HepG2 (cell line): ENCODE measurements around the gene TSG101. TPM values are rescaled to one million over a fixed set of nuclear protein-coding genes. Genes with fewer than 3 reads are reported as not detected.

Experiments used
- ATAC-seq: fragments of 200-7000 bp; cut with Tn5 transposase; 3 replicates; pipeline ENCODE4 v1.9.1; 2020; ENCODE audit warnings: mild to moderate bottlenecking, moderate library complexity
- BruUV-seq: library from RNA; stranded (reverse); fragments of 400-500 nt; replicated peaks from 2 replicates; lab custom pipeline; 2021; lab: Mats Ljungman, UMichigan
- CTCF ChIA-PET: fragments of 300-600 bp; formaldehyde crosslinking; extraction: SDS; loops from one replicate; lab custom pipeline; 2021; ENCODE audit warnings: low total read pairs, inconsistent platforms, low intra/inter-chr PET ratio; lab: Yijun Ruan, JAX
- POLR2A ChIA-PET: fragments of 350-600 bp; sonication (Branson Sonifier 250); formaldehyde crosslinking; loops from one replicate; lab custom pipeline; 2020; ENCODE audit warnings: antibody characterized with exemption, inconsistent platforms; lab: Yijun Ruan, JAX
- DNase-seq: peaks from one replicate; pipeline ENCODE4 v3.0.0-alpha.2; 2015; ENCODE audit warnings: low spot score
- FAIRE-seq: peaks from 3 replicates; lab custom pipeline; 2011; peaks lifted over from hg19 to GRCh38; lab: Jason Lieb, UNC
- H2AFZ ChIP-seq: one replicate; pipeline ENCODE4 v1.6.1; 2011; ENCODE audit warnings: low read length, inconsistent platforms
- H3K27ac ChIP-seq: fragments of 300-600 bp; 3 replicates; pipeline ENCODE4 v1.8.0; 2011; ENCODE audit warnings: mixed run types, mild to moderate bottlenecking, mixed read lengths, low read length, inconsistent platforms; ENCODE audit not compliant: insufficient read depth; ENCODE audit errors: extremely low read length
- H3K27me3 ChIP-seq, 2 experiments: fragments of 200-600 bp in 1 of 2; 2 replicates in 1 of 2; 3 replicates in 1 of 2; pipeline versions ENCODE4 v1.6.0 to v1.8.0; 2011; ENCODE audit warnings: low read length in 2 of 2, mild to moderate bottlenecking in 2 of 2, moderate library complexity in 2 of 2, inconsistent platforms in 1 of 2; ENCODE audit not compliant: insufficient read depth in 2 of 2, control insufficient read depth in 1 of 2
- H3K36me3 ChIP-seq, 2 experiments: fragments of 200-600 bp in 1 of 2; replicated peaks in 1 of 2; 2 replicates in 1 of 2; 3 replicates in 1 of 2; pipeline versions ENCODE4 v1.5.1 to v1.8.0; 2011; ENCODE audit warnings: low read length in 2 of 2, inconsistent platforms in 1 of 2; ENCODE audit not compliant: insufficient read depth in 2 of 2, control insufficient read depth in 1 of 2
- H3K4me1 ChIP-seq: 2 replicates; pipeline ENCODE4 v1.5.1; 2012; ENCODE audit warnings: low read length, inconsistent platforms; ENCODE audit not compliant: insufficient read depth
- H3K4me2 ChIP-seq: 2 replicates; pipeline ENCODE4 v1.6.0; 2011; ENCODE audit warnings: low read depth, low read length, inconsistent platforms
- H3K4me3 ChIP-seq, 3 experiments: fragments of 200-600 bp in 1 of 3; sonication (generic), shearing (Covaris generic) in 1 of 3; replicated peaks in 1 of 3; 2 replicates each; pipeline ENCODE4 v1.5.1; 2011 to 2016; ENCODE audit warnings: low read length in 3 of 3, inconsistent platforms in 2 of 3, low read depth in 2 of 3, mild to moderate bottlenecking in 2 of 3, control low read depth in 1 of 3, mixed read lengths in 1 of 3; ENCODE audit not compliant: insufficient read depth in 1 of 3
- H3K79me2 ChIP-seq: one replicate; pipeline ENCODE4 v1.6.1; 2011; ENCODE audit warnings: low read length, inconsistent platforms; ENCODE audit not compliant: insufficient read depth
- H3K9ac ChIP-seq: 2 replicates; pipeline ENCODE4 v1.6.0; 2011; ENCODE audit warnings: mild to moderate bottlenecking, low read depth, low read length, inconsistent platforms; ENCODE audit not compliant: insufficient read depth
- H3K9me3 ChIP-seq: 2 replicates; pipeline ENCODE4 v1.5.1; 2012; ENCODE audit warnings: mild to moderate bottlenecking, low read length
- H4K20me1 ChIP-seq: 2 replicates; pipeline ENCODE4 v1.6.0; 2011; ENCODE audit warnings: inconsistent platforms, mild to moderate bottlenecking, low read length, moderate library complexity; ENCODE audit not compliant: insufficient read depth
- IRF2 ChIP-seq: IDR thresholded peaks from 2 replicates; pipeline ENCODE4 v1.6.1; 2018; ENCODE audit warnings: missing genetic modification reagents, missing compliant biosample characterization
- NFIC ChIP-seq: IDR thresholded peaks from 2 replicates; pipeline ENCODE4 v1.6.1; 2012; ENCODE audit warnings: mild to moderate bottlenecking, low read length, inconsistent platforms
- RELA ChIP-seq: sonication (generic); formaldehyde crosslinking; IDR thresholded peaks from 2 replicates; pipeline ENCODE4 v1.4.0; 2020; ENCODE audit warnings: missing genetic modification reagents
- ZFP36L2 ChIP-seq: sonication (generic); formaldehyde crosslinking; IDR thresholded peaks from 2 replicates; pipeline ENCODE4 v1.4.0; 2020; ENCODE audit warnings: missing genetic modification reagents
- ZFY ChIP-seq: sonication (generic); formaldehyde crosslinking; IDR thresholded peaks from 2 replicates; pipeline ENCODE4 v1.4.0; 2020; ENCODE audit warnings: missing genetic modification reagents
- ZKSCAN1 ChIP-seq: fragments of 150-350 bp; IDR thresholded peaks from 2 replicates; pipeline ENCODE4 v1.6.1; 2014; ENCODE audit warnings: low read length
- ZNF335 ChIP-seq: sonication (generic); formaldehyde crosslinking; IDR thresholded peaks from 2 replicates; pipeline ENCODE4 v1.4.0; 2020; ENCODE audit warnings: missing genetic modification reagents
- ZNF563 ChIP-seq: sonication (generic); formaldehyde crosslinking; IDR thresholded peaks from 2 replicates; pipeline ENCODE4 v1.8.0; 2022; ENCODE audit warnings: mild to moderate bottlenecking, moderate library complexity, missing genetic modification reagents
- ZNF737 ChIP-seq: sonication (generic); formaldehyde crosslinking; IDR thresholded peaks from 2 replicates; pipeline ENCODE4 v1.5.0; 2020; ENCODE audit warnings: missing genetic modification reagents, mild to moderate bottlenecking, borderline replicate concordance
- WGBS: methylation state at CpG from one replicate; pipeline ENCODE4 v1.1.6; 2017; ENCODE audit warnings: low lambda C conversion rate; 5-methylcytosine and 5-hydroxymethylcytosine counted together
- in situ Hi-C: cut with HindIII; loops from 2 replicates; pipeline ENCODE4 v1.10.0; 2017; ENCODE audit warnings: low pct_unique_long_range_greater_than_20kb; ENCODE audit not compliant: extremely low pct_ligation_motif_present
- intact Hi-C: fragments of 100-400 bp; cut with micrococcal nuclease; formaldehyde crosslinking; loops from one replicate; pipeline ENCODE4 v1.10.0; 2022; ENCODE audit not compliant: unreplicated experiment
- polyA plus RNA-seq, 8 experiments: library from polyadenylated mRNA; depleted of rRNA in 3 of 8; stranded (reverse) in 7 of 8; unstranded in 1 of 8; fragments of >200 nt; fragmentation: Illumina TruSeq in 4 of 8; extraction: Trizol in 4 of 8; gene quantifications; 2 replicates each; pipeline versions ENCODE4 v1.2.1 to v1.2.3, GENCODE V29; 2011 to 2016; ENCODE audit warnings: low read depth in 4 of 8, missing spikeins in 1 of 8, mixed read lengths in 1 of 8; ENCODE audit not compliant: insufficient read depth in 1 of 8
- total RNA-seq, 5 experiments: library from RNA; depleted of rRNA; stranded (reverse); fragments of >200 nt; fragmentation: Illumina TruSeq; extraction: Trizol; gene quantifications; 2 replicates each; pipeline ENCODE4 v1.2.3, GENCODE V29; 2016; ENCODE audit warnings: low read depth in 1 of 5
- TF ChIP-seq, protein P1 (sequence below): fragments of 450-650 bp; IDR thresholded peaks from 2 replicates; pipeline ENCODE4 v1.6.1; 2017
- TF ChIP-seq, protein P2 (sequence below): sonication (generic); formaldehyde crosslinking; IDR thresholded peaks from 2 replicates; pipeline ENCODE4 v1.5.0; 2020; ENCODE audit warnings: missing genetic modification reagents

TSG101 gene
- total and polyA plus RNA-seq, 2 of the 13 experiments (the other 11 are each of a cell fraction or from before 2014, with no cell fraction given): 69.3 to 206 TPM

DNA sequence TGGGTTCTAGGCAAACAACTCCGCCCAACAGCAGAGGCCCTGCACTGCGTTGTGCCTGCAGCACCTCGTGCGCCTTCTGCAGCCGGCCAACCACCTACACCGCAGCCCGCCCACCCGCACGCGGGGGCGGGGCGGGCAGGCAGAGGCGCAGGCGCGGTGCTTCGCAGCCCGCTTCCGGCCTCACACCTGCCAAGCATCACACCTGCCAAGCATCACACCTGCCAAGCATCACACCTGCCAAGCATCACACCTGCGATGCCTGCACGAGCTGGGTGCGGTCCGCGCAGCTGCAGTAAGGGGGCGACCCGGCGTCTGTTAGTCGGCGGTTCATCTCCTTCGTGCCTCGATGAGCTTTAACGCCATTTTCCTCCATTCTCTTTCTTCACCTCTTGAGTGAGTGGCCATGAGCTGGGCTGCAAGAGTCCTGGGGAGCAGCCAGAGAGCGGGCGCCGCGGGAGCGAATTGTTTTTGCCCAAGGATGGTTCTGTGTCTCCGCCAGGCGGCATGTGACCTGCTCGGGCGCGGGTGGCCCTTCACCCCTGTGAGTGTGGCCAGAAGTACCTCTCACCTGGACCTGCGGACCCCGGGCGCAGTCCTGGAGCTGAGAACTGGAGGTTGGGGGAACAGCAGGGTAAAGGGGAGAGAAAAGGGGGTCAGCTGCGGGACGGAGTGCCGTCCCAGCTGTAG lies 70.9 kb downstream of the TSG101 start, which contains the start of gene LDHAL6A:
Gene LDHAL6A (plus strand): TSS at position 171 of the 687 bp plus-strand sequence. CDS start 825 bp downstream, outside the sequence.
- H3K4me1 ChIP-seq: no peaks in the 10 kb centered on the region
- ChIA-PET CTCF (no interaction called here), POLR2A (no interaction called here)
- ATAC-seq (no peak), DNase-seq (no peak), FAIRE-seq (no peak)
- H3K27me3 ChIP-seq: no peaks in the 10 kb centered on the region
- H3K9ac ChIP-seq: no peak within 1 kb of the TSS
- no peak within 1 kb of the TSS for H3K27ac ChIP-seq
- in situ Hi-C loops: no loop called here
- intact Hi-C loops: no loop called here
- BruUV-seq: no TSS peak
- H4K20me1 ChIP-seq: no peaks in the 10 kb centered on the region
- H3K4me2 ChIP-seq: no peak within 1 kb of the TSS
- no peaks in the 10 kb centered on the region for H3K36me3 ChIP-seq
- no peak for TF ChIP-seq ZNF335
- no peak for TF ChIP-seq NFIC
- TF ChIP-seq ZNF563 (CRISPR knock-in tag): no peak
- TF ChIP-seq, protein P1, sequence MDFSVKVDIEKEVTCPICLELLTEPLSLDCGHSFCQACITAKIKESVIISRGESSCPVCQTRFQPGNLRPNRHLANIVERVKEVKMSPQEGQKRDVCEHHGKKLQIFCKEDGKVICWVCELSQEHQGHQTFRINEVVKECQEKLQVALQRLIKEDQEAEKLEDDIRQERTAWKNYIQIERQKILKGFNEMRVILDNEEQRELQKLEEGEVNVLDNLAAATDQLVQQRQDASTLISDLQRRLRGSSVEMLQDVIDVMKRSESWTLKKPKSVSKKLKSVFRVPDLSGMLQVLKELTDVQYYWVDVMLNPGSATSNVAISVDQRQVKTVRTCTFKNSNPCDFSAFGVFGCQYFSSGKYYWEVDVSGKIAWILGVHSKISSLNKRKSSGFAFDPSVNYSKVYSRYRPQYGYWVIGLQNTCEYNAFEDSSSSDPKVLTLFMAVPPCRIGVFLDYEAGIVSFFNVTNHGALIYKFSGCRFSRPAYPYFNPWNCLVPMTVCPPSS: no peak
- no peak for TF ChIP-seq RELA (CRISPR knock-in tag)
- no peak for TF ChIP-seq ZFP36L2 (CRISPR knock-in tag)
- TF ChIP-seq IRF2 (CRISPR knock-in tag): no peak
- no peak for TF ChIP-seq ZNF737 (CRISPR knock-in tag)
- TF ChIP-seq ZKSCAN1: no peak
- TF ChIP-seq, protein P2, sequence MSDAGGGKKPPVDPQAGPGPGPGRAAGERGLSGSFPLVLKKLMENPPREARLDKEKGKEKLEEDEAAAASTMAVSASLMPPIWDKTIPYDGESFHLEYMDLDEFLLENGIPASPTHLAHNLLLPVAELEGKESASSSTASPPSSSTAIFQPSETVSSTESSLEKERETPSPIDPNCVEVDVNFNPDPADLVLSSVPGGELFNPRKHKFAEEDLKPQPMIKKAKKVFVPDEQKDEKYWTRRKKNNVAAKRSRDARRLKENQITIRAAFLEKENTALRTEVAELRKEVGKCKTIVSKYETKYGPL (CRISPR knock-in tag): no peak
- no peak for TF ChIP-seq ZFY (CRISPR knock-in tag)
- no peaks in the 10 kb centered on the region for H3K79me2 ChIP-seq
- WGBS: 78% methylated on average over 19 of the region's 47 CpGs
- no peak within 1 kb of the TSS for H2AFZ ChIP-seq
- no peak within 1 kb of the TSS for H3K4me3 ChIP-seq
- no peaks in the 10 kb centered on the region for H3K9me3 ChIP-seq
